Keratinocyte (primary cell): ENCODE data around the gene CARMIL1.

Experiments used
- CTCF ChIP-seq, 3 experiments: IDR thresholded peaks in 1 of 3; conservative IDR thresholded peaks in 1 of 3; optimal IDR thresholded peaks in 1 of 3; 2 replicates in 2 of 3; 3 replicates in 1 of 3; pipeline versions ENCODE3 to v1.5.1; 2011; ENCODE audit warnings: low read length in 3 of 3, mild to moderate bottlenecking in 3 of 3, moderate library complexity in 2 of 3, control low read depth in 1 of 3, inconsistent platforms in 1 of 3; ENCODE audit not compliant: insufficient read depth in 2 of 3; ENCODE audit errors: extremely low read depth in 1 of 3
- EZH2 ChIP-seq: IDR thresholded peaks from one replicate; pipeline ENCODE4 v1.6.1; 2012; ENCODE audit warnings: inconsistent platforms, mild to moderate bottlenecking, low read length, moderate library complexity

GRCh38 chr6:25229671-25230321 is 49.4 kb upstream of the CARMIL1 start:
- TF ChIP-seq CTCF (optimal IDR thresholded peaks at IDR 0.05 in 1 of 3, IDR thresholded peaks at IDR 0.05 in 1 of 3, conservative IDR thresholded peaks at IDR 0.05 in 1 of 3; ENCODE audit: extremely low read depth in 1 of 3, insufficient read depth in 2 of 3, low read length in 3 of 3) (no peak), EZH2 (no peak)
